Measurements from ENCODE around the gene RHOB. TPM values are rescaled to one million over a fixed set of nuclear protein-coding genes. Genes with fewer than 3 reads are reported as not detected.
"Not testable (repeated sequence)": the region's sequence is repeated elsewhere in the genome, so short reads cannot be mapped to it uniquely, and the experiment has no call there.

Gene RHOB
- total and polyA plus RNA-seq, 8 donors: 143 to 1,146 (median 424) TPM

DNA sequence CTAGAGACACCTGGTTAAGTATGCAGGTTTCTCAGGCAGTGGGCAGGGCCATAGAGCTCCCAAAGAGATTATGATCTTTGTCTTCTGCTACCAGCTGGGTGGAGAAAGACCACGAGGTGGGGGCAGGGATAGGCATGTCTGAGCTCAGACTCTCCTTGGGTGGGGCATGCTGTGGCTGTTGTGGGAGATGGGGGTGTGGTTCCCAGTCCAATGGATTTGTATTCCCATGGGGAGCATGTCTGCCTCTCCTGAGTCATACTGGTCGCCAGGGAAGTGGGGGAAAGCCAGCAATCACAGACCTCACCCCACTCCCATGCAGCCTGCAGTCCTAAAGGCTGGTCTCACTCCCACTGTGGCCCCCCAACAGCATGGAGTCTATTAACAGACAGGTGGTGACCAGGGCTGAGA is 31.4 kb upstream of the RHOB start:
- TF ChIP-seq, protein P1, sequence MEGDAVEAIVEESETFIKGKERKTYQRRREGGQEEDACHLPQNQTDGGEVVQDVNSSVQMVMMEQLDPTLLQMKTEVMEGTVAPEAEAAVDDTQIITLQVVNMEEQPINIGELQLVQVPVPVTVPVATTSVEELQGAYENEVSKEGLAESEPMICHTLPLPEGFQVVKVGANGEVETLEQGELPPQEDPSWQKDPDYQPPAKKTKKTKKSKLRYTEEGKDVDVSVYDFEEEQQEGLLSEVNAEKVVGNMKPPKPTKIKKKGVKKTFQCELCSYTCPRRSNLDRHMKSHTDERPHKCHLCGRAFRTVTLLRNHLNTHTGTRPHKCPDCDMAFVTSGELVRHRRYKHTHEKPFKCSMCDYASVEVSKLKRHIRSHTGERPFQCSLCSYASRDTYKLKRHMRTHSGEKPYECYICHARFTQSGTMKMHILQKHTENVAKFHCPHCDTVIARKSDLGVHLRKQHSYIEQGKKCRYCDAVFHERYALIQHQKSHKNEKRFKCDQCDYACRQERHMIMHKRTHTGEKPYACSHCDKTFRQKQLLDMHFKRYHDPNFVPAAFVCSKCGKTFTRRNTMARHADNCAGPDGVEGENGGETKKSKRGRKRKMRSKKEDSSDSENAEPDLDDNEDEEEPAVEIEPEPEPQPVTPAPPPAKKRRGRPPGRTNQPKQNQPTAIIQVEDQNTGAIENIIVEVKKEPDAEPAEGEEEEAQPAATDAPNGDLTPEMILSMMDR (IDR thresholded peaks at IDR 0.05): no peak
- TF ChIP-seq POLR2A (IDR thresholded peaks at IDR 0.05): no peak
- no peak for TF ChIP-seq POLR2AphosphoS5 (IDR thresholded peaks at IDR 0.05)
- TF ChIP-seq EP300 (IDR thresholded peaks at IDR 0.05): no peak
- peaks cover 0 to 30% (median 26%) of the 10 kb centered on the region in 4 donors for H3K4me1 ChIP-seq
- WGBS, 5 donors: 36 to 62% (median 56%) methylated on average over 1 to 2 of the region's 2 CpGs
- no peaks in the 10 kb centered on the region for H3K9me3 ChIP-seq
- no peaks in the 10 kb centered on the region for H3K27me3 ChIP-seq
- H3K27ac ChIP-seq: no peak overlapping the region
- no peak overlapping the region for H3K4me3 ChIP-seq
- DNase-seq: no peak
- intact Hi-C loops (cut with DNase I; ENCODE audit: low total_unique reads): no loop called here
- H3K36me3 ChIP-seq: no peaks in the 10 kb centered on the region

DNA sequence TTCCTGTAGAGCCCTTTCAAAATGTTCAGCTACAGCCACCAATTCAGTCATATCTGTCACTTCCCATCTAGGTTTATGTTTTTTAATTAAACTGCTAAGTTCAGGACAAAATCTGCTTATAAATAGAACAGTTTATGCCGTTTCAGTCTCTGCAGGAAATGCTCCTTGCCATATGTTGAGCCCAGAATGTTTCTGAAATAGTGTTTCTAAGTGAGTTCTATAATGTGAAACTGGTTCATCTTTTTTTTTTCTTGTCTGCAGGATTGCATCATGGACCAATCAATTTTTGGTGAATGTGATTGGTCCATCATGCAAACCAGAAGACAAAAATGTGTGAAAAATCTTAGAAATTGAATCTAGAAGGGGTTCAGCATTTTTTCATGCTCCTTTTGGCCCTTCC is 30.2 kb upstream of the RHOB start:
- WGBS, 5 donors: 50 to 85% (median 75%) methylated on average over 1 of the region's 1 CpG
- intact Hi-C loops (cut with DNase I; ENCODE audit: low total_unique reads): no loop called here
- H3K4me1 ChIP-seq: peaks cover 4 to 42% (median 35%) of the 10 kb centered on the region in 4 donors
- no peak overlapping the region for H3K4me3 ChIP-seq
- no peaks in the 10 kb centered on the region for H3K9me3 ChIP-seq
- no peaks in the 10 kb centered on the region for H3K36me3 ChIP-seq
- H3K27ac ChIP-seq: no peak overlapping the region
- no peaks in the 10 kb centered on the region for H3K27me3 ChIP-seq
- TF ChIP-seq POLR2A (IDR thresholded peaks at IDR 0.05): no peak
- TF ChIP-seq, protein P1 (IDR thresholded peaks at IDR 0.05): no peak
- TF ChIP-seq EP300 (IDR thresholded peaks at IDR 0.05): no peak
- no peak for TF ChIP-seq POLR2AphosphoS5 (IDR thresholded peaks at IDR 0.05)
- no peak for DNase-seq

DNA sequence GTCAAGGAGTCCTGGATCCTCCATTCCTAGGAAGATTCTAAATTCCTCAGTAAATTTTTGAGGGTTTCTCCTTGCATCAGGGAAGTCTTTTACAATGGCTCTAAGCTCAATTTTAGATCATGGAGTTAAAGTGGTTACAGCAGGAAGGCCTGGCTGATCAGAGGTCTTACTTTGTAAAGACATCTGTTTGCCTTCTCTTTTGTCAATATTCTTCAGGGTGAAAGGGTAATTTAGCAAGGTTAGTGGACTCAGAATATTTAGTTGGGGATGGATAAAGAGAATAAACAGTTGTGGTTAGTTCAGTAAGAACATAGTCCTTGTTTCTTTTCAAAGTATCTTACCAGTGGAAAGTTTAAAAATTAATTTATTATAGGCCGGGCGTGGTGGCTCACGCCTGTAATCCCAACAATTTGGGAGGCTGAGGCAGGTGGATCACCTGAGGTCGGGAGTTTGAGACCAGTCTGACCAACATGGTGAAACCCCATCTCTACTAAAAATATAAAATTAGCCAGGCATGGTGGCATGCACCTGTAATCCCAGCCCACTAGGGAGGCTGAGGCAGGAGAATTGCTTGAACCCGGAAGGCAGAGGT is 29.5 kb upstream of the RHOB start:
- DNase-seq; H3K9me3 ChIP-seq; H3K27ac ChIP-seq; H3K27me3 ChIP-seq; intact Hi-C loops (cut with DNase I; ENCODE audit: low total_unique reads); H3K4me3 ChIP-seq; H3K36me3 ChIP-seq: not testable (repeated sequence)
- H3K4me1 ChIP-seq: peaks cover 10 to 48% (median 41%) of the 10 kb centered on the region in 4 donors
- 67 to 81% (median 79%) methylated on average over 5 of the region's 5 CpGs for WGBS, 5 donors

DNA sequence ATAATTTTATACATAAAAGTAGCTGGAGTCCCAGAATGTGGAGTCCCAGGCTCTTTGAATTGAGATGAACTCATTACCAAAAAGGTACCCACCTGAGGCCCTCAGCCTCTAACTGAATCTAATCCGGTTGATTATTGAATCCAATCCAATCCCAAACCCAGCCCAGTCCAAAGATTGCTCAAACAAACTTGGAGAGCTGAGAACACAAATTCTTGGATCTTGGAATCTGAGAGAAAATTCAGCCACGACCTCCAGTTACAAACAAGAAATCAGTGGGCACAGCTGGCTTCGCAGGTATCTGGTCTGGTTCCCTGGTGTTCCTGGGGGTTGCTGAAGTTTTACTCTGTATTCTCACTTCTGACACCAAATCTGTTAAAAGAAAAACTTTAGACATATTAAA is 28.4 kb upstream of the RHOB start:
- H3K27me3 ChIP-seq: no peaks in the 10 kb centered on the region
- H3K4me3 ChIP-seq: no peak overlapping the region
- H3K4me1 ChIP-seq: peaks cover 20 to 60% (median 52%) of the 10 kb centered on the region in 4 donors
- no peaks in the 10 kb centered on the region for H3K9me3 ChIP-seq
- no peaks in the 10 kb centered on the region for H3K36me3 ChIP-seq
- TF ChIP-seq POLR2A (IDR thresholded peaks at IDR 0.05) (no peak), EP300 (IDR thresholded peaks at IDR 0.05) (no peak), POLR2AphosphoS5 (IDR thresholded peaks at IDR 0.05) (no peak)
- TF ChIP-seq, protein P1 (IDR thresholded peaks at IDR 0.05): no peak
- peak overlapping the region; percentile 46 to 85 (median 79) for H3K27ac ChIP-seq
- DNase-seq: peak in 1 of 2 donors; percentile 20
- intact Hi-C loops (cut with DNase I; ENCODE audit: low total_unique reads): no loop called here
- WGBS, 5 donors: 38 to 67% (median 40%) methylated on average over 3 of the region's 3 CpGs

DNA sequence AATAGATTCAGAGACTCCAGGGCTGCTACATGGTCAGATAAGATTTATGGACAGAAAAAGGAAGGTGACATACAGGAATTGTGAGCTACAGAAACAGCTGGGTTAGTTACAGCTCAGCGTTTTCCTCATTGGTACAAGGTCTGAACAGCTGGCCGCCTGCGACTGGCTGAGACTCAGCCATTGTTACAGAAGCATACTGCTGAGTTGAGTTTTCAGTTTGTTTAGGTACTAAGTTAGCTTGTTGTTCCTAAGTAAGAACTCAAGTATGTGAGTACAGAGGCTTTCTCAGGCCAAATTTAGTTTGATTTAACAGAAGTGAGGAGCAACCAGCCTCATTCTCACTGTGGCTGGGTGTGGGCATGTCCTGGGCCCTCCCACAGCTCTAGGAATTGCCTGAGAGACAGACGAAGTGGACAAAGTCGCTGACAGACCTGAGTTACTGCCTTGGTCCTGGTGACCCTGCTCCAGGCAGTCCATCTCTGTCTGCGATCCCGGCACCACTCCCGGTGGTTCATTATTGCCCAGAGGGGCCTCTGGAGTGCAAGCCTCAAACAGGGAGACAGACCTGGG is 27.8 kb upstream of the RHOB start:
- intact Hi-C loops (cut with DNase I; ENCODE audit: low total_unique reads): no loop called here
- no peak for TF ChIP-seq POLR2A (IDR thresholded peaks at IDR 0.05)
- no peak for TF ChIP-seq EP300 (IDR thresholded peaks at IDR 0.05)
- TF ChIP-seq POLR2AphosphoS5 (IDR thresholded peaks at IDR 0.05): peak in 2 of 3 donors; percentile 49 to 56
- H3K27me3 ChIP-seq: no peaks in the 10 kb centered on the region
- H3K27ac ChIP-seq: peak overlapping the region; percentile 65 to 85 (median 79)
- H3K4me1 ChIP-seq: peaks cover 26 to 66% (median 55%) of the 10 kb centered on the region in 4 donors
- WGBS, 5 donors: 33 to 54% (median 39%) methylated on average over 8 of the region's 8 CpGs
- no peak overlapping the region for H3K4me3 ChIP-seq
- peak; percentile 51 to 55 for DNase-seq
- H3K36me3 ChIP-seq: no peaks in the 10 kb centered on the region
- H3K9me3 ChIP-seq: no peaks in the 10 kb centered on the region
